ELF-1 (cell line): ENCODE data around the gene TINAG.
A peak's percentile ranks its signal among the peaks of the same experiment; 100 is the strongest.
"Not testable (repeated sequence)": the region's sequence is repeated elsewhere in the genome, so short reads cannot be mapped to it uniquely, and the experiment has no call there.

Source experiments
- DNase-seq: peaks from one replicate; pipeline ENCODE4 v3.0.0-alpha.2; 2016; ENCODE audit warnings: low read depth, low spot score

TINAG gene

GRCh38 chr6:54307439-54307910 lies 766 bp upstream of the TINAG start:
- no peak for DNase-seq

GRCh38 chr6:54308986-54309315 lies 710 bp downstream of the TINAG start:
- DNase-seq = no peak

GRCh38 chr6:54310377-54311152 lies 2.3 kb downstream of the TINAG start:
- DNase-seq = no peak

GRCh38 chr6:54315656-54316055 lies 7.4 kb downstream of the TINAG start:
- no peak for DNase-seq

GRCh38 chr6:54320871-54321270 lies 12.6 kb downstream of the TINAG start:
- DNase-seq = no peak

- no peak for DNase-seq
Observed at GRCh38 chr6:54327631-54328030, 19.4 kb downstream of the TINAG start.

GRCh38 chr6:54331571-54331970 lies 23.3 kb downstream of the TINAG start:
- not testable (repeated sequence) for DNase-seq

- DNase-seq = peak; percentile 26
Observed at GRCh38 chr6:54335871-54336270, 27.6 kb downstream of the TINAG start.

GRCh38 chr6:54353975-54354374 lies 45.7 kb downstream of the TINAG start:
- DNase-seq = no peak

- DNase-seq = no peak
Observed at GRCh38 chr6:54354608-54355007, 46.4 kb downstream of the TINAG start.

GRCh38 chr6:54357141-54357540 lies 48.9 kb downstream of the TINAG start:
- no peak for DNase-seq

- DNase-seq = no peak
Observed at GRCh38 chr6:54361188-54361587, 52.9 kb downstream of the TINAG start.

- DNase-seq = no peak
Observed at GRCh38 chr6:54361734-54362133, 53.5 kb downstream of the TINAG start.

- DNase-seq = no peak
Observed at GRCh38 chr6:54366667-54367327, 58.6 kb downstream of the TINAG start.

GRCh38 chr6:54377776-54378175 lies 69.5 kb downstream of the TINAG start:
- DNase-seq = no peak

- no peak for DNase-seq
Observed at GRCh38 chr6:54386295-54386694, 78.1 kb downstream of the TINAG start.

GRCh38 chr6:54390362-54390761 lies 82.1 kb downstream of the TINAG start:
- no peak for DNase-seq

- no peak for DNase-seq
Observed at GRCh38 chr6:54391577-54391976, 83.3 kb downstream of the TINAG start.

- DNase-seq = no peak
Observed at GRCh38 chr6:54403096-54403495, 94.9 kb downstream of the TINAG start.

GRCh38 chr6:54404791-54405190 lies 96.5 kb downstream of the TINAG start:
- DNase-seq = no peak

- no peak for DNase-seq
Observed at GRCh38 chr6:54411767-54412166, 103.5 kb downstream of the TINAG start.

- DNase-seq = no peak
Observed at GRCh38 chr6:54415517-54415916, 107.3 kb downstream of the TINAG start.

- DNase-seq = no peak
Observed at GRCh38 chr6:54419885-54420284, 111.6 kb downstream of the TINAG start.
